NCI-H524 treated with DMSO at 0.1 percent for 48 hours (cell line): Measurements from ENCODE around the gene MYRIP.
"Not testable (repeated sequence)": the region's sequence is repeated elsewhere in the genome, so short reads cannot be mapped to it uniquely, and the experiment has no call there.

Source experiments
- DNase-seq: peaks from one replicate; lab custom pipeline; 2025; lab: John Stamatoyannopoulos, UW

The MYRIP gene

DNA sequence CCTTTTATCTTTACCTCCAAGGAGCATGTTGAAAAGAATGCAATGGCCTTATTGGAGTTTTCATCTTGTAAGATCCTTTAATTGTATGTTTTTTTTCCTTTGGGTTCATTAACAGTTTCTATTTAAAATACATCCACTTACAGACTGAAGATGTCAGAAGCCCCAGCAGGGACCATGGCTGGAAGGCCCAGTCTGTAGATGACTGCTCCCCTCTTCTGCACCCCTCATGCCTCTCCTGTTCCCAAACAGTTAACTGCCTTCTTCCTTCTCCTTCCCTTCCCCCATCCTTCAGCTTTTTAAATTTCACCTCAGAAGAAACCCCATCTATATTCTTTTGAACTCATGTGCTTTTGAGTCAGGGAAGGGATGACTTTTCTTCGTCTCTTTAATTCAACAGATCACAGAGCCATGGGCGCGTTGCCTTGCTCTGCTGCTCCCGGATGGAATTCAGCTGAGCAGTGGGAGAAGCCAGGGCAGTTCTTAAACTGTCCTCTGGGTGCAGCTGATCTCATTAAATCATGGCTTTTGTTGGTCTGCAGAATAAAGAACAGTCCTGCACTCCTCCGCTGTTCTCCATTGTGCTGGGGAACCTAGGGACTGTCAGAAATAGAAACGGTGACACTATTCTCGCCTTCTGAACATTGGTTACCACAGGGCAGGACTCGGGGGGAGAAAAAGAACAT lies 428.6 kb downstream of the MYRIP start:
- DNase-seq: no peak

DNA sequence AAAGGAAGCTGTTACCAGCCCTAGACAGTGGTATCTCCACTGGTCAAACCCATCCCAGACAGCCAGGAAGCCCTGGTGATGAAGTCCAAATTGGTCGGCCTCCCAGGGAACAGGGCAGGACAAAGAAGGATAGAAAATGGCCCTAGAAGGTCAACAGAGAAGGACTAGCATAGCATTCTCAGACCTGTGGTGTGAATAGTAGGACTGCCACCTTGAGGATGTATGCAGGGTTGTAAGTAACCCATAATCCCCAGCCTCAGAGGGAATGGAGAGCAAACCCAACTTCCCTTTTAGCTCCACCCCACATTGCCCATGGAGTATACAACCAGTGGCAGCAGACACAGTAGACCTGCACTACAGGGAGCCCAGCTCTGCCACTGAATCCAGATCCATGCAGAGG lies 431.5 kb downstream of the MYRIP start:
- DNase-seq: no peak

GRCh38 chr3:40242216-40242615 lies 432.8 kb downstream of the MYRIP start:
- no peak for DNase-seq

DNA sequence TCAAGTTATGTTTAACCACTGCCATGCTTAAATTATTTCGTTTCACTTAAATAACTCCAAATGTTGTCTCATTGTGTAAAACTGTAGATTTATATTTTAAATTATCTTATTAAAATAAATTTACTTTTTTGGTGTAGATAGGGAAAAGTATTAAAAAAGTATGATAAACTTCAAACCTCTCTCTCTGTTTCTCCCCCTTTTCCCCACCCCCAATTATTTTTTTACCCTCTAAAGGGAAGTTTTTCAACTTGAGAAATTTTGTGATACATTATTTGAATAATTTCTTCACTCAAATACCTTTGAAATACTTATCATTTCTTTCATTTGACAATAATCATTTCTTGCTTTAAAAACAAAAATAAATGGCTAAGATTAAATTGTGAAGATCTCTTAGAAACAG lies 433.2 kb downstream of the MYRIP start:
- no peak for DNase-seq

DNA sequence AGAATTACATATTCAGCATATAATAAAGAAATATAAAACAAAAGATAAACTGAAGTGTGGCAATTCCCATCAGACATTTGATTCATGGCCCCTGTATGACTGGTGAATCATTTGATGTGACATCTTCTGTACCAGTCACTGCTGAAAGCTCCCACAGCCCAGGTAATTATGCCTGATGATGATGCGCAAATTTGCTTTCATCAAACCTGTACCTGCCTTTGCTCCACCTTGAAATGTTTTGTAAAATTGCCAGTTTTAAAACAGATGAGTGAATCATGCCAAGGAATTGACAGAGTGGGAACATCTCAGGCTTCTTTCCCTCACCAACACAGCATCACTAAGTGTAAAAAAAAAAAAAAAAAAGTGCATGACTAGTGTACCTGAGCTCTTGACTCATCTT lies 433.6 kb downstream of the MYRIP start:
- no peak for DNase-seq

DNA sequence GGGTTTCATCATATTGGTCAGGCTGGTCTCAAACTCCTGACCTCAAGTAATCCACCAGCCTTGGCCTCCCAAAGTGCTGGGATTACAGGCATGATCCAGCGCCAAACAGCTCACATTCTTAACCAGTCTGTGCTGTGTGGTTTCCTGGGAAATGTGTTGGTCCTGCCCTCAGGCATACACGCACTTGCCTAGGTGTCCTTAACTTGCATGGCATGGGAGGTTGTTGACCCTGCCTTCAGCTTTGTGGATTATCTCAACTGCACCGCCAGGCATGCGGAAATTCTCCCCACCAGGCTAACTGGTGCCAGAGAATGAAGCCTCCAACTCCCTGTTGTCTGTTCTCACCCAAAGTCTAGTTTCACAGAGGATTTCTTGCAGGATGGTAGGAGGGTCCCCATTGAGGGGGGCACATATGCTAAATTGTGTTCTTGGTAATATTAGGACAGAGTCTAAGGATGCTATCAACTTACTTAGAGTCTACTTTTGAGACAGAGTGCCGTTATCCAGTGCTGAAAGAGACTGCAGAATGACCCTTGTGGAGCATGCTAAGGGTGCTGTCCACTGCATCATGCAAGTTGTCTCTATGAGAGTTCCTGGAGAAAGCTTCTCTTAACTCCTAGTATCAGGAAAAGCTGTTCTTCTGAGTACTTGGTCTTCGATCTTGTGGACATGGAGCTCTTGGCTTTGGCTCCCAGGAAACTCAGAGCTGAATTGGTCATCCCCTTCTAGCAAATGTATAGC lies 438.5 kb downstream of the MYRIP start:
- no peak for DNase-seq

DNA sequence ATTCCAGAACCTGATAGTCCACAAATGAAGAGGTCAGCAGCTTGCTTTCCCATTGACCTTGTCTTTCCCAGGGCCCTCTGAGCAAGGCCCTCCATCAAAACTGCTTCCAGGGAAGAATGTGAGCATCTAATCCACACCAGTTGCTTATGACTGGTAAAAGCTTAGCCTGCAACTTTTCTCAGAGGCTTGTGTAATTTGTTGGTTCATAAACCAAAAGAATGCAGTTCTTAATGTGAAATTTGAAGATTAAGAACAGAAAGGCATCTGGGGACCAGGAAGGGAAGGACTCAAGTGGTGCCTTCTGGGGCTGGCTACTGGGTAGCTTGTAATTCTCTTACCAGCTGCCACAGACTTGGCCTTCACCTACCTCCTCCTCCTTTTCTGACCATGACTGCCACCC lies 439.2 kb downstream of the MYRIP start:
- DNase-seq: no peak

GRCh38 chr3:40249168-40249567 lies 439.8 kb downstream of the MYRIP start:
- no peak for DNase-seq

- DNase-seq: no peak
These were observed 445.1 kb downstream of the MYRIP start for GRCh38 chr3:40254491-40254890.

DNA sequence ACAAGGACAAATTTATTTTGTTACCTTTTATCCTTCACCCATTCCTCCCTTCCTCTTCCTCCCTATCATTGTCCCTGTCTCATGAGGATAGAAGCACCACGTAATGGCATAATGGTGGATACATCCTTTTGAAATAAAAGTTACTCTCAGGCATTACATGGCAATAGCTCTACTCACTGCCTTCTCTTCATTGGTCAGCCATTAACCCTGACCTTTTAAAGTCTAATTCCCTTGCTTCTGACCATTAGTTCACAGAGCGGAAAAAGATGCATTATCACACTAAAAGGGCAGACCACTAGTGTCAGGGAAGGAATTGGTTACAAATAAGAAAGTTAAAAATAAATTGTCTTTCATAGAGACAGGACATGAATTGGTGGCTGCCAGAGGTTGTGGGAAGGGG lies 445.5 kb downstream of the MYRIP start:
- no peak for DNase-seq

DNA sequence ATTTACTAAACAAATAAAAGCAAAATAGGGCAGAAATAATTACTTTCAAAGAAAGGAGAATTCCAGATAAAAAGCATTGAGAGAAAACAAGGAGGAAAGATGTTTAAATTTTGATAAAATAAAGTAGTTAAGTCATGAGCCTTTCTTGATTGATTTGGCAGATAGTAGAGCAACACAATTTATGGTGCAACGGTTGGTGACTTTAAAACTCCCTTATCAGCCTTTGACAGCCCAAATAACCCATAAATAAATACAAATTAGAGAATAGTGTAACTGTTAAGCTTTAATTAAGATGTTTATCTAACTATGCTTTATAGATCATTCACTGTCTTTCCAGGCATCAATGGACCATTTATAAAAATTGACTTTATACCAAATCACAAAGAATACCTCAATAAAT lies 446.1 kb downstream of the MYRIP start:
- DNase-seq: no peak

DNA sequence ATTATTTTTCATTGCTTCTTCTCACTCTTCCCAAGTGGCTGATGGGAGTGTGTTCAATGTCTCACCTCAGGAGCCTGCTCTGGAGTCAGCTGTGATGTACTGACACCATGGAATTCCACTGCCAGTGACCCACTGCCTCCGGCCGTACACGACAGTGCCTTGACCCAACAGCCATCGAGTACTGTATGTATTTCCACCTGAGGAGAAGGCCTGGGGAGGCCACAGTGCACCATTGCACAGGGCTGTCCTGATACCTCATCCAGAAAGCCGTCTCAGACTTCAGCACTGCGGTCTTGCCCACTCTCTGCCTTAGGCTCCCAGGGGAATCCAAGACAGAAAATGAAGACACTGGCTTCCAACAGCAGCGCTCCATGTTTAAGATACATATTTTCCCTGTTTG lies 448.7 kb downstream of the MYRIP start:
- DNase-seq: no peak

GRCh38 chr3:40258555-40258954 lies 449.1 kb downstream of the MYRIP start:
- DNase-seq: no peak

DNA sequence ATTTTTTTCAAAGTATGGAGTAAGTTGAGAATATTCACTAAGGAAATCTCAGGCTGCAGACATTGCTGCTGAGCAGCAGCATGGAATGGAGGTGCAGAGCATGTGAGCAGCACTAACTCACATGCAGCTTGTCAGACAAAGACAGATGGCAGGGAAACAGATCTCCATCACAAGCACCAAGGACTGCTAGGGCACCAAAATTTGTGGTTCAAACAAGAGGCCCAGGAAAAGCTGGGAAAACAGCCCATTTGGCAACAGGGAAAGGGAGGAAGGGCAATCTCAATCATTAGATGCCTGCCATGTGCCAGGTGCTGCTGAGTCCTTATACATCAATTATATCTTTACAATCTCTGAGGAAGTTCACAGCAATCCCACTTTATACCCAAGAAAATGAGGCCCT lies 452.9 kb downstream of the MYRIP start:
- peak; percentile 31 for DNase-seq

DNA sequence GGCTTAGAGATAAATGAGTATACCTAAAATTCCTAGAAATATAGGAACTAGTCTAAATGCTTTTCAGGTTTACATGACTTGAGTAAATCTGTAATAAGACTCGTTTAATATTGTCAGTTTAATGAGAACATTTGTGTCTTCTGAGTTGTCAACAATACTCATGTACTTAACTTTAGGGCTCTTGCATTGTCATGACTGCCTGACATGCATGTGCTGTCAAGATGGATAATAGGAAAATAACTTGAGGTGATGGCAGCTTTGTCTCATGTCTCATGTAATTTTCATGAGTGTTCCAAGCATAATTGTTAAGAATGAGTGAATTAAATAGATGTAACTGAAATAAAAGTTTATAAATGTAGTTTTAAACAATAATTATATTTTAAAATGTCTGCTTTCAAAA lies 455.0 kb downstream of the MYRIP start:
- DNase-seq: no peak

DNA sequence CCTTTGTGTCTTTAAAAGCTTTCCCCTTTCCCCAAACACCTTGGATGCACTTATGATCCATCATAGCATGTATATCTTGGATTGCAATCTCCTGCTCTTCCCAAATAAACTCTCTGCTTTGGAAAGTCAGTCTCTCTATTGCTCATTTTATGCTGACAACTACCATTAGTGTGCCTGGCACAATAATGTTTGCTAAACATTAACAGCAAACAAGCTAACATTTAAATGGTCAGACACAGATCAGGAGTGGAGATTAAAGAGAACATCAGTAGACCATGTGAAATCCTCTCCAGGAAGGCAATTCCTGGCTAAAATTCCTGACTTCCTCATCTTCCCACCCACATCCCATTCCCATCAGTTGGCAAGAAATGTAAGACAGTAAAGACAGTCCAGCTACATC lies 455.8 kb downstream of the MYRIP start:
- DNase-seq: no peak

GRCh38 chr3:40267937-40268724 lies 458.7 kb downstream of the MYRIP start:
- DNase-seq: no peak

DNA sequence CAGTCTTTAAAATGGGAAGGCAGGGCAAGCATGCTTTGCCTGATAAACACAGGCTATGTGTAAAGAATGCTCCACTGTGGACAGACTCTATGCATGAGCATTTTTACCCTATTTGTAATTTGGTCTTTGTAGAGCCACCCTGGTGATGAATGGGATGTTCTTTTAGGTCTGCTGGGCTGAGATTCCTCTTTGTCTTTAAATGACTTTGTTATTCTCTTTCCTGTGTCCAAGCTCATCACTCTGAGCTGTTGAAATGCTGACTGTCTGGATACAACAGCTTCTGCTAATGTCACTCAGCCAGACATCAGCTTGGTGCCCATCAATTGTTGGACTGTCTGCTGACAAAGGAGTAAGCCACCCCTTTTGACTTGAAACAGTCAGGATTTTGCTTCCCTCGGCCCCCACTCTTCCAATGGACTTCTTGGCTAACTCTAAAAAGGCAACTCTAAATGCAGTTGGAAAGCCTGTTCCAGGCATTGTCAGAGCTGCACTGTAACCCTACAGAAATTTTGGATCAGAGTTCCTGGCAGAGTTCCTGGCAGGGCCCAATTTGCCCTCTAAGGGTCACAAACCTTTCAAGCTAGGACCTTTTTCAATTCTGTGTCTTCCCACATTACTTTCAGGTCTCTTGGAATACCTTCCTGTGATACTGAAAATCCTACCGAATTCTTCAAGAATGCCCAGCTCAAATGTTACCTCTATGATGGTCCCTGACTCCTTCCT lies 459.6 kb downstream of the MYRIP start:
- no peak for DNase-seq

DNA sequence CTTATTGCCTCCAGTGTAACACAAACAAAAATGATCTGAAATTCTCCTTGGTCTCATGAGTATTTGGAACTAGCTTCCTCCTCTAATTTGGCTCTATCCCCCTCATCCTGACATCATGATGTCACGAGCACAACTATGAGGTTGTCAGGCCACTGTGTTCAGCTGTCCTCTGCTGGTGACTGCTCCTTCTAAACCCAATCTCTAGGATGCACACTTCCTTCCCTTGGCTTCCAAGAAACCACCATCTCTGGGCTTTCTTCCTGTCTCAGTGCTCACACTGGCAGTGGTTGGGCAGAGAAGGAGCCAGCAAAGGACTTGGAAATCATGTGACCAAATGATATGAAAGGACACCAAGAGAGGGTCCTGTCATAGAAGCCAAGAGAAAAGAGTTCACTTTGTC lies 469.4 kb downstream of the MYRIP start:
- DNase-seq: no peak

DNA sequence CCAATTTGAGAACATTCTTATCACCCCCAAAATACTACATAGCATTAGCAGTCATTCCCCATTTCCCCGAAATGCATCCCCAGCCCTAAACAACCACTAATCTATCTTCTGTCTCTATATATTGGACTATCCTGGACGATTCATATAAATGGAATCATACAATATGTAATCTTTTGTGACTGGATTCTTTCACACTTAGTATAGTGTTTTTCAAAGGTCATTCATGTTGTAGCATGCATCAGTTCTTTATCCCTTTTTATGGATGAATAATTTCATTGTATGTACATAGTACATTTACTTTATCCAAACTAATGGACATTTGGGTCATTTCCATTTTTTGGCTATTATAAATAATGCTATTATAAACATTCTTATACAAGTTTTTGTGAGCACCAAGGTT lies 472.6 kb downstream of the MYRIP start:
- no peak for DNase-seq

DNA sequence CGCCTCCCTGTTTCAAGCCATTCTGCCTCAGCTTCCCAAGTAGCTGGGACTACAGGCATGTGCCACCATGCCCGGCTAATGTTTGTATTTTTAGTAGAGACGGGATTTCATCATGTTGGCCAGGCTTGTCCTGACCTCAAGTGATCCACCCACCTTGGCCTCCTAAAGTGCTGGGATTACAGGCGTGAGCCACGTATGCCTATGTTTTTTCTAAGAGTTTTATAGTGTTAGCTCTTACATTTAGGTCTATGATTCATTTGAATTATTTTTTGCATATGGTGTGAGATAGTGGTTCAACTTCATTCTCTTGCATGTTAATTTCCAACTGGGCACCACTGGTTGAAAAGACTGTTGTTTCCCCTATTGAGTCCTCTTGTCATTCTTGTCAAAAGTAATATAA lies 473.6 kb downstream of the MYRIP start:
- not testable (repeated sequence) for DNase-seq

GRCh38 chr3:40287248-40287647 lies 477.8 kb downstream of the MYRIP start:
- no peak for DNase-seq
